Esophagus squamous epithelium (tissue), 4 donors: ENCODE data around the gene ARMH3.

Source experiments
- POLR2A ChIP-seq, 4 donors: fragments of 450-650 bp; IDR thresholded peaks; one replicate each; pipeline ENCODE4 v1.6.1; 2017; ENCODE audit warnings: antibody characterized with exemption in 4 of 4, mild to moderate bottlenecking in 4 of 4, moderate library complexity in 3 of 4
- TF ChIP-seq, protein P1 (sequence below), 6 experiments: fragments of 450-650 bp in 4 of 6; fragments of 200-600 bp in 2 of 6; sonication (generic) in 2 of 6; IDR thresholded peaks; one replicate each; pipeline ENCODE4 v1.5.1; 2016 to 2019; ENCODE audit warnings: antibody characterized with exemption in 6 of 6, mild to moderate bottlenecking in 4 of 6, moderate library complexity in 4 of 6

DNA sequence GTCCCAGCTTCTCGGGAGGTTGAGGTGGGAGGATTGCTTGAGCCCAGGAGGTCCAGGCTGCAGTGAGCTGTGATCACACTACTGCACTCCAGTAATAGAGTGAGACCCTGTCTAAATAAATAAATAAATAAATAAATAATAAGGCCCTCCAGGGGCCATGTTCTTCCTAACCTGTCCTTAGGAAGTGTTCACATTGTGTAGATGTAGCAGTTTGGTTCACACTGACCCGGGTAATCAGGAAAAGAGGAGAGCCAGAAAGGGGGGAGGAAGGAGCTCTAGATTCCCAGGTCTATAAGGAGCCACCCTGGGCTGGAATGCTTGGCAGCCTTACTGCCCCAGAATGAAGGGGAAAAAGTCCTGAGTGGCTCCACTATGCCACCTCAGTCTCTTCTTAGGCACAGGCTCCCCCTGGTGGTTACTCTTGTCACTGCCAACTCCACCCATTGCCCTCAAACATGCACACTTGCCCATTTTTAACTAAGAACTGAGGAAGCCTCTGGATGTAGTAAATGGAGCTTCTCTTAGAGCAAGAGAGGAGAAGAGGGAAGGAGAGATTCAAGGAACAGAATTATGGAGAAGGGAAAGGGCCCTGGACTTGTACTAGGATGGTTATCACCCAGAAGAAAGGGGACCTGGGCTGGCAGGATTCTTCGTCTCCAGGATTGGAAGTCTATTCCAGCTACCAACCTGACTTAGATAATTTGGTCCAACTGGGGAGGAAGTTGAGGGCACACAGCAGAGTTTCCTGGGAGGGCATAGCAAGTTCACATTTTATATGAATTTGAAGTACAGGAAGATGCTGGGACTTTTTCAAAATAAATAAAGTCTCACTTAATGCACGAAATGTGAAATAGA, 16.9 kb upstream of the ARMH3 start:
- TF ChIP-seq, protein P1, sequence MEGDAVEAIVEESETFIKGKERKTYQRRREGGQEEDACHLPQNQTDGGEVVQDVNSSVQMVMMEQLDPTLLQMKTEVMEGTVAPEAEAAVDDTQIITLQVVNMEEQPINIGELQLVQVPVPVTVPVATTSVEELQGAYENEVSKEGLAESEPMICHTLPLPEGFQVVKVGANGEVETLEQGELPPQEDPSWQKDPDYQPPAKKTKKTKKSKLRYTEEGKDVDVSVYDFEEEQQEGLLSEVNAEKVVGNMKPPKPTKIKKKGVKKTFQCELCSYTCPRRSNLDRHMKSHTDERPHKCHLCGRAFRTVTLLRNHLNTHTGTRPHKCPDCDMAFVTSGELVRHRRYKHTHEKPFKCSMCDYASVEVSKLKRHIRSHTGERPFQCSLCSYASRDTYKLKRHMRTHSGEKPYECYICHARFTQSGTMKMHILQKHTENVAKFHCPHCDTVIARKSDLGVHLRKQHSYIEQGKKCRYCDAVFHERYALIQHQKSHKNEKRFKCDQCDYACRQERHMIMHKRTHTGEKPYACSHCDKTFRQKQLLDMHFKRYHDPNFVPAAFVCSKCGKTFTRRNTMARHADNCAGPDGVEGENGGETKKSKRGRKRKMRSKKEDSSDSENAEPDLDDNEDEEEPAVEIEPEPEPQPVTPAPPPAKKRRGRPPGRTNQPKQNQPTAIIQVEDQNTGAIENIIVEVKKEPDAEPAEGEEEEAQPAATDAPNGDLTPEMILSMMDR (IDR thresholded peaks at IDR 0.05) = peak; percentile 86 to 95 (median 88)
- no peak for TF ChIP-seq POLR2A (IDR thresholded peaks at IDR 0.05)
